DOHH2 (cell line): ENCODE measurements around the gene PLCXD3.

ENCODE experiments used
- EZH2phosphoT487 ChIP-seq: fragments of 200-600 bp; sonication (generic); IDR thresholded peaks from 2 replicates; pipeline ENCODE4 v1.6.1; 2017; ENCODE audit warnings: borderline replicate concordance, mild to moderate bottlenecking, antibody characterized with exemption, low read length, moderate library complexity, mixed read lengths
- TF ChIP-seq, protein P1 (sequence below): fragments of 200-600 bp; sonication (generic); IDR thresholded peaks from one replicate; pipeline ENCODE4 v1.5.1; 2014; ENCODE audit warnings: antibody characterized with exemption, mild to moderate bottlenecking, low read depth, low read length; ENCODE audit not compliant: poor library complexity, severe bottlenecking

DNA sequence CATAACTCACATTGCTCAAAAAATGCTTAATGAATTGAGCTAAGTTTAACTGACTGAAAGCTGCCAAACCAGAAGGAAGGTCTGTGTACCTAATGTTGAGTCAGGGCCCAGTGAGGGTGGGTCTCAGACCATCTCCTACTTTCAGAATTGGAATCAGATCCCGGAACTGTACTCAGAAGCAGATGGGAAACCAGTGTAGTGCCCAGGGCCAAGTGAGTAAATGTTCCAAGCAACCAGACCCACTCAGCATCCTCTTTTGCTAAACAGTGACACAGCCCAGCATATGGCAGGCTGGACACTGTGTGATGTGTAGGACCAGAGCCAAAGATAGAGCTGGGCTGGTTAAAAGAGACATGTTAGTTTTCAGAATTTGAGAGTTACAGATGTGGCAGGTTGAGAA, 94.1 kb downstream of the PLCXD3 start:
- TF ChIP-seq, protein P1, sequence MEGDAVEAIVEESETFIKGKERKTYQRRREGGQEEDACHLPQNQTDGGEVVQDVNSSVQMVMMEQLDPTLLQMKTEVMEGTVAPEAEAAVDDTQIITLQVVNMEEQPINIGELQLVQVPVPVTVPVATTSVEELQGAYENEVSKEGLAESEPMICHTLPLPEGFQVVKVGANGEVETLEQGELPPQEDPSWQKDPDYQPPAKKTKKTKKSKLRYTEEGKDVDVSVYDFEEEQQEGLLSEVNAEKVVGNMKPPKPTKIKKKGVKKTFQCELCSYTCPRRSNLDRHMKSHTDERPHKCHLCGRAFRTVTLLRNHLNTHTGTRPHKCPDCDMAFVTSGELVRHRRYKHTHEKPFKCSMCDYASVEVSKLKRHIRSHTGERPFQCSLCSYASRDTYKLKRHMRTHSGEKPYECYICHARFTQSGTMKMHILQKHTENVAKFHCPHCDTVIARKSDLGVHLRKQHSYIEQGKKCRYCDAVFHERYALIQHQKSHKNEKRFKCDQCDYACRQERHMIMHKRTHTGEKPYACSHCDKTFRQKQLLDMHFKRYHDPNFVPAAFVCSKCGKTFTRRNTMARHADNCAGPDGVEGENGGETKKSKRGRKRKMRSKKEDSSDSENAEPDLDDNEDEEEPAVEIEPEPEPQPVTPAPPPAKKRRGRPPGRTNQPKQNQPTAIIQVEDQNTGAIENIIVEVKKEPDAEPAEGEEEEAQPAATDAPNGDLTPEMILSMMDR, result no peak
- no peak for TF ChIP-seq EZH2phosphoT487
